SU-DHL-6 (cell line): ENCODE results near the gene C16orf87.

ENCODE experiments used
- H2AFZ ChIP-seq: fragments of 200-600 bp; sonication (generic); 2 replicates; pipeline ENCODE4 v1.6.1; 2014; ENCODE audit warnings: low read depth, mild to moderate bottlenecking, moderate library complexity, mixed read lengths, antibody characterized with exemption, low read length; ENCODE audit not compliant: severe bottlenecking
- H3F3A ChIP-seq: fragments of 200-600 bp; shearing (Covaris generic); 2 replicates; pipeline ENCODE4 v1.6.0; 2016; ENCODE audit warnings: antibody characterized with exemption, mild to moderate bottlenecking; ENCODE audit not compliant: insufficient read depth
- H3K27ac ChIP-seq: fragments of 200-600 bp; sonication (generic); 2 replicates; pipeline ENCODE4 v1.5.1; 2016; ENCODE audit warnings: low read depth, mild to moderate bottlenecking, low read length, moderate library complexity, mixed read lengths
- H3K27me3 ChIP-seq: fragments of 200-600 bp; sonication (generic), shearing (Covaris generic); 2 replicates; pipeline ENCODE4 v1.6.0; 2014; ENCODE audit warnings: mild to moderate bottlenecking, low read length
- H3K36me3 ChIP-seq: fragments of 200-600 bp; sonication (generic); 2 replicates; pipeline ENCODE4 v1.6.1; 2014; ENCODE audit warnings: mild to moderate bottlenecking, low read length, mixed read lengths
- H3K4me2 ChIP-seq: fragments of 300-600, 200-600 bp; shearing (Covaris generic), sonication (generic); 2 replicates; pipeline ENCODE4 v1.6.0; 2014; ENCODE audit warnings: low read length, low read depth, mild to moderate bottlenecking; ENCODE audit not compliant: poor library complexity, severe bottlenecking
- H3K4me3 ChIP-seq: fragments of 200-600 bp; sonication (generic); 2 replicates; pipeline ENCODE4 v1.5.1; 2014; ENCODE audit warnings: antibody characterized with exemption, low read length, mild to moderate bottlenecking, mixed read lengths; ENCODE audit not compliant: insufficient read depth, poor library complexity, severe bottlenecking
- H3K79me2 ChIP-seq: fragments of 200-600 bp; sonication (generic); 2 replicates; pipeline ENCODE4 v1.6.1; 2014; ENCODE audit warnings: mild to moderate bottlenecking, low read length, moderate library complexity; ENCODE audit not compliant: insufficient read depth
- H3K9ac ChIP-seq: fragments of 200-600 bp; sonication (generic); 2 replicates; pipeline ENCODE4 v1.7.0; 2014; ENCODE audit warnings: mild to moderate bottlenecking, low read length
- H3K9me2 ChIP-seq: fragments of 200-600 bp; sonication (generic); replicated peaks from 2 replicates; pipeline ENCODE4 v1.6.1; 2014; ENCODE audit warnings: low read length; ENCODE audit not compliant: insufficient read depth
- H3K9me3 ChIP-seq: fragments of 200-600 bp; sonication (generic); 2 replicates; pipeline ENCODE4 v1.6.1; 2014; ENCODE audit warnings: low read length, mixed read lengths; ENCODE audit not compliant: insufficient read depth
- H4K20me1 ChIP-seq: fragments of 200-600 bp; sonication (generic); 2 replicates; pipeline ENCODE4 v1.6.1; 2014; ENCODE audit warnings: low read depth, mild to moderate bottlenecking, antibody characterized with exemption, low read length, moderate library complexity, mixed read lengths
- CTCF ChIP-seq: fragments of 200-600 bp; sonication (generic); IDR thresholded peaks from one replicate; pipeline ENCODE4 v1.5.1; 2017; ENCODE audit warnings: antibody characterized with exemption, mild to moderate bottlenecking, low read length, moderate library complexity; ENCODE audit not compliant: insufficient read depth, poor library complexity, severe bottlenecking
- EZH2phosphoT487 ChIP-seq: fragments of 200-600 bp; sonication (generic), shearing (Covaris generic); conservative IDR thresholded peaks from 2 replicates; pipeline ENCODE4 v1.6.1; 2018; ENCODE audit warnings: mild to moderate bottlenecking, antibody characterized with exemption, low read length, moderate library complexity, mixed read lengths

C16orf87 gene

GRCh38 chr16:46857368-46857945, 26.5 kb upstream of the C16orf87 start:
- H3K9ac ChIP-seq = no peak overlapping the region
- H4K20me1 ChIP-seq = no peaks in the 10 kb centered on the region
- H2AFZ ChIP-seq = no peak overlapping the region
- no peaks in the 10 kb centered on the region for H3K36me3 ChIP-seq
- TF ChIP-seq CTCF (no peak), EZH2phosphoT487 (no peak)
- no peak overlapping the region for H3K4me3 ChIP-seq
- H3F3A ChIP-seq = no peaks in the 10 kb centered on the region
- no peak overlapping the region for H3K4me2 ChIP-seq
- H3K27ac ChIP-seq = no peak overlapping the region
- H3K9me3 ChIP-seq = no peaks in the 10 kb centered on the region
- H3K79me2 ChIP-seq = no peaks in the 10 kb centered on the region
- H3K9me2 ChIP-seq = no peaks in the 10 kb centered on the region
- H3K27me3 ChIP-seq = no peaks in the 10 kb centered on the region

- Histone ChIP-seq H3F3A (no peaks in the 10 kb centered on the region), H3K36me3 (no peaks in the 10 kb centered on the region), H3K9ac (no peak overlapping the region), H3K27ac (no peak overlapping the region), H3K4me3 (no peak overlapping the region), H3K9me3 (no peaks in the 10 kb centered on the region), H2AFZ (no peak overlapping the region), H3K4me2 (no peak overlapping the region), H3K9me2 (no peaks in the 10 kb centered on the region), H4K20me1 (no peaks in the 10 kb centered on the region), H3K27me3 (no peaks in the 10 kb centered on the region), H3K79me2 (no peaks in the 10 kb centered on the region)
- no peak for TF ChIP-seq CTCF
- no peak for TF ChIP-seq EZH2phosphoT487
Observed at GRCh38 chr16:46855389-46855788, 24.4 kb upstream of the C16orf87 start.

GRCh38 chr16:46854846-46855245, 23.9 kb upstream of the C16orf87 start:
- Histone ChIP-seq H3K36me3 (no peaks in the 10 kb centered on the region), H3F3A (no peaks in the 10 kb centered on the region), H3K9me3 (no peaks in the 10 kb centered on the region), H3K27me3 (no peaks in the 10 kb centered on the region), H2AFZ (no peak overlapping the region), H3K4me3 (no peak overlapping the region), H4K20me1 (no peaks in the 10 kb centered on the region), H3K9ac (no peak overlapping the region), H3K27ac (no peak overlapping the region), H3K79me2 (no peaks in the 10 kb centered on the region), H3K4me2 (no peak overlapping the region), H3K9me2 (no peaks in the 10 kb centered on the region)
- TF ChIP-seq CTCF = no peak
- TF ChIP-seq EZH2phosphoT487 = no peak
